ENCODE results near the gene IL10RB.
"Not testable (repeated sequence)": the region's sequence is repeated elsewhere in the genome, so short reads cannot be mapped to it uniquely, and the experiment has no call there.

- not testable (repeated sequence) for TF ChIP-seq EZH2 (IDR thresholded peaks at IDR 0.05; ENCODE audit: borderline replicate concordance, insufficient read depth, low read depth, low read length, poor library complexity, severe bottlenecking); CTCF (IDR thresholded peaks at IDR 0.05)
Observed at GRCh38 chr21:33242846-33243245, 23.3 kb upstream of the IL10RB start.
